HepG2 (cell line): ENCODE results near the gene HK3. TPM values are rescaled to one million over a fixed set of nuclear protein-coding genes. Genes with fewer than 3 reads are reported as not detected.

Experiments used
- ATAC-seq: fragments of 200-7000 bp; cut with Tn5 transposase; 3 replicates; pipeline ENCODE4 v1.9.1; 2020; ENCODE audit warnings: mild to moderate bottlenecking, moderate library complexity
- BruUV-seq: library from RNA; stranded (reverse); fragments of 400-500 nt; replicated peaks from 2 replicates; lab custom pipeline; 2021; lab: Mats Ljungman, UMichigan
- CTCF ChIA-PET: fragments of 300-600 bp; formaldehyde crosslinking; extraction: SDS; loops from one replicate; lab custom pipeline; 2021; ENCODE audit warnings: low total read pairs, inconsistent platforms, low intra/inter-chr PET ratio; lab: Yijun Ruan, JAX
- POLR2A ChIA-PET: fragments of 350-600 bp; sonication (Branson Sonifier 250); formaldehyde crosslinking; loops from one replicate; lab custom pipeline; 2020; ENCODE audit warnings: antibody characterized with exemption, inconsistent platforms; lab: Yijun Ruan, JAX
- DNase-seq: peaks from one replicate; pipeline ENCODE4 v3.0.0-alpha.2; 2015; ENCODE audit warnings: low spot score
- FAIRE-seq: peaks from 3 replicates; lab custom pipeline; 2011; peaks lifted over from hg19 to GRCh38; lab: Jason Lieb, UNC
- H2AFZ ChIP-seq: one replicate; pipeline ENCODE4 v1.6.1; 2011; ENCODE audit warnings: low read length, inconsistent platforms
- H3K27ac ChIP-seq: fragments of 300-600 bp; 3 replicates; pipeline ENCODE4 v1.8.0; 2011; ENCODE audit warnings: mixed run types, mild to moderate bottlenecking, mixed read lengths, low read length, inconsistent platforms; ENCODE audit not compliant: insufficient read depth; ENCODE audit errors: extremely low read length
- H3K27me3 ChIP-seq, 2 experiments: fragments of 200-600 bp in 1 of 2; 2 replicates in 1 of 2; 3 replicates in 1 of 2; pipeline versions ENCODE4 v1.6.0 to v1.8.0; 2011; ENCODE audit warnings: low read length in 2 of 2, mild to moderate bottlenecking in 2 of 2, moderate library complexity in 2 of 2, inconsistent platforms in 1 of 2; ENCODE audit not compliant: insufficient read depth in 2 of 2, control insufficient read depth in 1 of 2
- H3K36me3 ChIP-seq, 2 experiments: fragments of 200-600 bp in 1 of 2; replicated peaks in 1 of 2; 2 replicates in 1 of 2; 3 replicates in 1 of 2; pipeline versions ENCODE4 v1.5.1 to v1.8.0; 2011; ENCODE audit warnings: low read length in 2 of 2, inconsistent platforms in 1 of 2; ENCODE audit not compliant: insufficient read depth in 2 of 2, control insufficient read depth in 1 of 2
- H3K4me1 ChIP-seq: 2 replicates; pipeline ENCODE4 v1.5.1; 2012; ENCODE audit warnings: low read length, inconsistent platforms; ENCODE audit not compliant: insufficient read depth
- H3K4me2 ChIP-seq: 2 replicates; pipeline ENCODE4 v1.6.0; 2011; ENCODE audit warnings: low read depth, low read length, inconsistent platforms
- H3K4me3 ChIP-seq, 3 experiments: fragments of 200-600 bp in 1 of 3; sonication (generic), shearing (Covaris generic) in 1 of 3; replicated peaks in 1 of 3; 2 replicates each; pipeline ENCODE4 v1.5.1; 2011 to 2016; ENCODE audit warnings: low read length in 3 of 3, inconsistent platforms in 2 of 3, low read depth in 2 of 3, mild to moderate bottlenecking in 2 of 3, control low read depth in 1 of 3, mixed read lengths in 1 of 3; ENCODE audit not compliant: insufficient read depth in 1 of 3
- H3K79me2 ChIP-seq: one replicate; pipeline ENCODE4 v1.6.1; 2011; ENCODE audit warnings: low read length, inconsistent platforms; ENCODE audit not compliant: insufficient read depth
- H3K9ac ChIP-seq: 2 replicates; pipeline ENCODE4 v1.6.0; 2011; ENCODE audit warnings: mild to moderate bottlenecking, low read depth, low read length, inconsistent platforms; ENCODE audit not compliant: insufficient read depth
- H3K9me3 ChIP-seq: 2 replicates; pipeline ENCODE4 v1.5.1; 2012; ENCODE audit warnings: mild to moderate bottlenecking, low read length
- H4K20me1 ChIP-seq: 2 replicates; pipeline ENCODE4 v1.6.0; 2011; ENCODE audit warnings: inconsistent platforms, mild to moderate bottlenecking, low read length, moderate library complexity; ENCODE audit not compliant: insufficient read depth
- CAMTA2 ChIP-seq: sonication (generic); formaldehyde crosslinking; IDR thresholded peaks from 2 replicates; pipeline ENCODE4 v1.4.0; 2020; ENCODE audit warnings: mild to moderate bottlenecking, missing genetic modification reagents, borderline replicate concordance
- FLYWCH1 ChIP-seq: sonication (generic); formaldehyde crosslinking; IDR thresholded peaks from 2 replicates; pipeline ENCODE4 v1.8.1; 2023; ENCODE audit warnings: mild to moderate bottlenecking, missing genetic modification reagents
- RBFOX2 ChIP-seq: fragments of 200-400 bp; formaldehyde crosslinking; IDR thresholded peaks from 2 replicates; pipeline ENCODE4 v1.6.1; 2017; ENCODE audit warnings: low read depth, mild to moderate bottlenecking, low read length
- WGBS: methylation state at CpG from one replicate; pipeline ENCODE4 v1.1.6; 2017; ENCODE audit warnings: low lambda C conversion rate; 5-methylcytosine and 5-hydroxymethylcytosine counted together
- in situ Hi-C: cut with HindIII; loops from 2 replicates; pipeline ENCODE4 v1.10.0; 2017; ENCODE audit warnings: low pct_unique_long_range_greater_than_20kb; ENCODE audit not compliant: extremely low pct_ligation_motif_present
- intact Hi-C: fragments of 100-400 bp; cut with micrococcal nuclease; formaldehyde crosslinking; loops from one replicate; pipeline ENCODE4 v1.10.0; 2022; ENCODE audit not compliant: unreplicated experiment
- polyA plus RNA-seq, 8 experiments: library from polyadenylated mRNA; depleted of rRNA in 3 of 8; stranded (reverse) in 7 of 8; unstranded in 1 of 8; fragments of >200 nt; fragmentation: Illumina TruSeq in 4 of 8; extraction: Trizol in 4 of 8; gene quantifications; 2 replicates each; pipeline versions ENCODE4 v1.2.1 to v1.2.3, GENCODE V29; 2011 to 2016; ENCODE audit warnings: low read depth in 4 of 8, missing spikeins in 1 of 8, mixed read lengths in 1 of 8; ENCODE audit not compliant: insufficient read depth in 1 of 8
- total RNA-seq, 5 experiments: library from RNA; depleted of rRNA; stranded (reverse); fragments of >200 nt; fragmentation: Illumina TruSeq; extraction: Trizol; gene quantifications; 2 replicates each; pipeline ENCODE4 v1.2.3, GENCODE V29; 2016; ENCODE audit warnings: low read depth in 1 of 5

The HK3 gene
- total and polyA plus RNA-seq, 2 of the 13 experiments (the other 11 are each of a cell fraction or from before 2014, with no cell fraction given) = not detected

GRCh38 chr5:176915906-176916305 lies 16.8 kb upstream of the HK3 start:
- BruUV-seq = no TSS peak
- Histone ChIP-seq H3K79me2 (no peaks in the 10 kb centered on the region), H3K9me3 (no peaks in the 10 kb centered on the region), H3K4me3 (no peak overlapping the region), H3K4me2 (no peak overlapping the region), H3K36me3 (peaks cover 2 to 41% of the 10 kb centered on the region in 2 experiments; a peak in 4 of 5 replicates), H3K4me1 (no peaks in the 10 kb centered on the region), H2AFZ (no peak overlapping the region), H3K27me3 (no peaks in the 10 kb centered on the region), H3K9ac (no peak overlapping the region), H4K20me1 (0 out of 2 replicates have a peak, but pooled peaks cover 3% of the 10 kb centered on the region), H3K27ac (no peak overlapping the region)
- ATAC-seq (no peak), FAIRE-seq (no peak), DNase-seq (no peak)
- in situ Hi-C loops (no loop called here), intact Hi-C loops (no loop called here)
- WGBS = 95% methylated on average over 2 of the region's 2 CpGs
- CTCF ChIA-PET = no interaction called here
- no peak for TF ChIP-seq FLYWCH1 (CRISPR knock-in tag)
- POLR2A ChIA-PET = no interaction called here

DNA sequence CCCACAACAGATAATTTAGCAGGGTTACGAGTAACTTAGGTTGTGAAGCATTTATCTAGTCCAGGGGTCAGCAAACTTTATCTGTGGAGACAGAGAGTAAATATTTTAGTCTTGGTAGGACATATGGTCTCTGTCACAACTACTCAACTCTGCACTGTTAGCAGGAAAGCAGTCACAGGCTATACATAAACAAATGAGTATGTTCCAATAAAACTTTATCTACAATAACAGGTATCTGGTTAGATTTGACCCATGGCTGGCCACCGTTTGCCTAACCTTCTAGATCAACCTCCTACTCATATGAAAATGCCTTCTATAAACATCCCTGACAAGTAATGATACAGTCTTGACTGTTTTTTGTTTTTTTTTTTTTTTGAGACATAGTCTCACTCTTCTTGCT lies 13.0 kb upstream of the HK3 start:
- Histone ChIP-seq H3K4me1 (no peaks in the 10 kb centered on the region), H3K4me2 (no peak overlapping the region), H3K9ac (no peak overlapping the region), H2AFZ (no peak overlapping the region), H3K4me3 (no peak overlapping the region), H3K79me2 (no peaks in the 10 kb centered on the region), H3K36me3 (peaks cover 11 to 41% of the 10 kb centered on the region in 2 experiments), H3K27ac (no peak overlapping the region), H4K20me1 (0 out of 2 replicates have a peak, but pooled peaks cover 3% of the 10 kb centered on the region), H3K27me3 (no peaks in the 10 kb centered on the region), H3K9me3 (no peaks in the 10 kb centered on the region)
- ATAC-seq = no peak
- no peak for DNase-seq
- intact Hi-C loops = no loop called here
- BruUV-seq = no TSS peak
- FAIRE-seq = no peak
- CTCF ChIA-PET = no interaction called here
- TF ChIP-seq CAMTA2 (CRISPR knock-in tag) (no peak), RBFOX2 (no peak)
- WGBS = 82% methylated on average over 2 of the region's 2 CpGs
- POLR2A ChIA-PET = no interaction called here
- in situ Hi-C loops = no loop called here
